HuH-7 (cell line): ENCODE data around the gene GPT2.

Experiments used
- DNase-seq: peaks from one replicate; pipeline ENCODE4 v3.0.0; 2011; ENCODE audit warnings: low spot score

Gene GPT2

GRCh38 chr16:46883690-46884512 lies at the start of gene GPT2:
GPT2 (plus strand) TSS chr16:46884362; CDS start chr16:46884716, 354 bp downstream.
- peak; percentile 74 for DNase-seq

GRCh38 chr16:46836534-46837530 lies 47.3 kb upstream of the GPT2 start:
- no peak for DNase-seq

- peak; percentile 59 for DNase-seq
Measured at GRCh38 chr16:46839986-46840443, 44.1 kb upstream of the GPT2 start.

GRCh38 chr16:46842192-46842895 lies 41.8 kb upstream of the GPT2 start:
- no peak for DNase-seq

GRCh38 chr16:46843898-46844642 lies 40.1 kb upstream of the GPT2 start:
- DNase-seq: no peak

- DNase-seq: no peak
Measured at GRCh38 chr16:46844771-46845170, 39.4 kb upstream of the GPT2 start.

GRCh38 chr16:46845952-46846351 lies 38.2 kb upstream of the GPT2 start:
- DNase-seq: no peak

- no peak for DNase-seq
Measured at GRCh38 chr16:46848768-46849764, 35.1 kb upstream of the GPT2 start.

- no peak for DNase-seq
Measured at GRCh38 chr16:46850619-46851555, 33.3 kb upstream of the GPT2 start.

- DNase-seq: no peak
Measured at GRCh38 chr16:46852130-46852529, 32.0 kb upstream of the GPT2 start.

- DNase-seq: peak; percentile 73
Measured at GRCh38 chr16:46853713-46854443, 30.3 kb upstream of the GPT2 start.

GRCh38 chr16:46854846-46855245 lies 29.3 kb upstream of the GPT2 start:
- no peak for DNase-seq

- DNase-seq: no peak
Measured at GRCh38 chr16:46855389-46855788, 28.8 kb upstream of the GPT2 start.

- DNase-seq: no peak
Measured at GRCh38 chr16:46857368-46857945, 26.7 kb upstream of the GPT2 start.

GRCh38 chr16:46858151-46858550 lies 26.0 kb upstream of the GPT2 start:
- no peak for DNase-seq

GRCh38 chr16:46859719-46860152 lies 24.4 kb upstream of the GPT2 start:
- DNase-seq: no peak

GRCh38 chr16:46862555-46863447 lies 21.4 kb upstream of the GPT2 start:
- DNase-seq: no peak
